ENCODE results near the gene TFEC. TPM values are rescaled to one million over a fixed set of nuclear protein-coding genes. Genes with fewer than 3 reads are reported as not detected.

The TFEC gene
- total and polyA plus RNA-seq, 2 of the 4 experiments (the other 2 are of a cell fraction) = under 0.01 to 0.02 TPM

GRCh38 chr7:115968171-115968570 is 62.4 kb downstream of the TFEC start:
- Histone ChIP-seq H3K18ac (ENCODE audit: low read depth, low read length) (no peak overlapping the region), H3K9me1 (ENCODE audit: insufficient read depth, low read length) (no peaks in the 10 kb centered on the region), H2BK20ac (ENCODE audit: low read depth, low read length) (no peak overlapping the region), H3K4ac (ENCODE audit: low read depth, low read length) (no peak overlapping the region), H3K27me3 (ENCODE audit: control insufficient read depth, insufficient read depth, low read length) (no peaks in the 10 kb centered on the region), H2AK9ac (replicated peaks; ENCODE audit: low read depth, low read length, poor library complexity) (no peak overlapping the region), H3K36me3 (ENCODE audit: control insufficient read depth, insufficient read depth, low read length) (no peaks in the 10 kb centered on the region), H3K27ac (ENCODE audit: insufficient read depth, low read length) (no peak overlapping the region), H3K23ac (ENCODE audit: low read depth, low read length) (no peak overlapping the region), H4K8ac (ENCODE audit: low read depth in 2 of 2, low read length in 2 of 2) (no peak overlapping the region), H2BK120ac (ENCODE audit: low read depth, low read length) (no peak overlapping the region), H2BK15ac (ENCODE audit: low read depth, low read length) (no peak overlapping the region), H3K4me1 (ENCODE audit: control insufficient read depth, insufficient read depth, low read length) (no peaks in the 10 kb centered on the region), H3K4me3 (ENCODE audit: insufficient read depth, low read depth, low read length) (no peak overlapping the region), H2AFZ (replicated peaks; ENCODE audit: low read length, poor library complexity) (no peak overlapping the region), H3K79me1 (ENCODE audit: low read depth in 1 of 2, low read length in 2 of 2) (no peaks in the 10 kb centered on the region), H2AK5ac (ENCODE audit: low read depth, low read length) (no peak overlapping the region), H3K14ac (replicated peaks; ENCODE audit: low read depth, low read length) (no peak overlapping the region), H4K20me1 (ENCODE audit: insufficient read depth, low read length) (no peaks in the 10 kb centered on the region), H3K56ac (ENCODE audit: extremely low read depth, insufficient read depth, low read length) (no peak overlapping the region), H3K4me2 (ENCODE audit: low read depth, low read length) (no peak overlapping the region), H3K9ac (ENCODE audit: low read depth, low read length) (no peak overlapping the region), H4K91ac (ENCODE audit: insufficient read depth, low read depth, low read length) (no peak overlapping the region), H2BK5ac (ENCODE audit: low read depth, low read length, poor library complexity, severe bottlenecking) (no peak overlapping the region), H3K9me3 (ENCODE audit: control insufficient read depth, insufficient read depth, low read length) (no peaks in the 10 kb centered on the region), H4K5ac (ENCODE audit: low read depth, low read length) (no peak overlapping the region)
- dilution Hi-C loops (cut with HindIII; ENCODE audit: low sequenced_read_pairs, unreplicated experiment) (no loop called here), intact Hi-C loops (cut with micrococcal nuclease) (no loop called here), in situ Hi-C loops (cut with MboI; ENCODE audit: low sequenced_read_pairs) (no loop called here)
- POLR2A ChIA-PET (ENCODE audit: unreplicated experiment) = no interaction called here
- WGBS, 2 experiments (ENCODE audit: extremely low coverage in 2 of 2, insufficient read length in 1 of 2) = no CpG with 5 or more reads among the region's 1 CpG
- CTCF ChIA-PET = no interaction called here
- TF ChIP-seq SMC3 (IDR thresholded peaks at IDR 0.05; ENCODE audit: low read depth, low read length) (no peak), CHD1 (IDR thresholded peaks at IDR 0.05; ENCODE audit: low read depth, low read length) (no peak), CEBPB (IDR thresholded peaks at IDR 0.05; ENCODE audit: low read depth, low read length) (no peak), BHLHE40 (IDR thresholded peaks at IDR 0.05; ENCODE audit: low read depth, low read length) (no peak), MAFK (IDR thresholded peaks at IDR 0.05; ENCODE audit: low read depth, low read length) (no peak), POLR2A (IDR thresholded peaks at IDR 0.05; ENCODE audit: low read depth, low read length) (no peak), RCOR1 (IDR thresholded peaks at IDR 0.05; ENCODE audit: insufficient replicate concordance, low read length) (no peak), USF2 (IDR thresholded peaks at IDR 0.05; ENCODE audit: low read depth, low read length) (no peak), CTCF (conservative IDR thresholded peaks at IDR 0.05; ENCODE audit: low read depth, low read length) (no peak), ELK1 (IDR thresholded peaks at IDR 0.05; ENCODE audit: borderline replicate concordance, low read depth, low read length) (no peak), FOS (IDR thresholded peaks at IDR 0.05; ENCODE audit: low read depth, low read length) (no peak)
- DNase-seq (no peak), ATAC-seq (ENCODE audit: low read depth) (no peak)
- BruUV-seq (replicated peaks) = no TSS peak
